ENCODE data around the gene RFX5. TPM values are rescaled to one million over a fixed set of nuclear protein-coding genes. Genes with fewer than 3 reads are reported as not detected.

The RFX5 gene
- total and polyA plus RNA-seq, 5 donors: 13.7 to 23.1 (median 21.2) TPM

GRCh38 chr1:151318975-151319374 lies 28.1 kb downstream of the RFX5 start:
- 73% methylated on average over 3 of the region's 3 CpGs for WGBS
- DNase-seq (no peak), ATAC-seq (no peak)
- H3K27me3 ChIP-seq (ENCODE audit: control insufficient read depth, insufficient read depth): no peaks in the 10 kb centered on the region
- no peaks in the 10 kb centered on the region for H3K9me3 ChIP-seq (ENCODE audit: control insufficient read depth, low read length)
- intact Hi-C loops (cut with DNase I): no loop called here
- peaks cover 6% of the 10 kb centered on the region for H3K4me1 ChIP-seq (ENCODE audit: control insufficient read depth, insufficient read depth, low read length)
- no peak overlapping the region for H3K4me3 ChIP-seq (ENCODE audit: low read length)
- no peak overlapping the region for H3K27ac ChIP-seq (ENCODE audit: low read length)

- ATAC-seq (no peak), DNase-seq (no peak)
- H3K27me3 ChIP-seq (ENCODE audit: control insufficient read depth, insufficient read depth): no peaks in the 10 kb centered on the region
- no peaks in the 10 kb centered on the region for H3K9me3 ChIP-seq (ENCODE audit: control insufficient read depth, low read length)
- H3K4me1 ChIP-seq (ENCODE audit: control insufficient read depth, insufficient read depth, low read length): peaks cover 28% of the 10 kb centered on the region
- intact Hi-C loops (cut with DNase I): no loop called here
- no peak overlapping the region for H3K4me3 ChIP-seq (ENCODE audit: low read length)
- H3K27ac ChIP-seq (ENCODE audit: low read length): no peak overlapping the region
- 78% methylated on average over 17 of the region's 17 CpGs for WGBS
These were observed 31.4 kb downstream of the RFX5 start for GRCh38 chr1:151315565-151316235.

DNA sequence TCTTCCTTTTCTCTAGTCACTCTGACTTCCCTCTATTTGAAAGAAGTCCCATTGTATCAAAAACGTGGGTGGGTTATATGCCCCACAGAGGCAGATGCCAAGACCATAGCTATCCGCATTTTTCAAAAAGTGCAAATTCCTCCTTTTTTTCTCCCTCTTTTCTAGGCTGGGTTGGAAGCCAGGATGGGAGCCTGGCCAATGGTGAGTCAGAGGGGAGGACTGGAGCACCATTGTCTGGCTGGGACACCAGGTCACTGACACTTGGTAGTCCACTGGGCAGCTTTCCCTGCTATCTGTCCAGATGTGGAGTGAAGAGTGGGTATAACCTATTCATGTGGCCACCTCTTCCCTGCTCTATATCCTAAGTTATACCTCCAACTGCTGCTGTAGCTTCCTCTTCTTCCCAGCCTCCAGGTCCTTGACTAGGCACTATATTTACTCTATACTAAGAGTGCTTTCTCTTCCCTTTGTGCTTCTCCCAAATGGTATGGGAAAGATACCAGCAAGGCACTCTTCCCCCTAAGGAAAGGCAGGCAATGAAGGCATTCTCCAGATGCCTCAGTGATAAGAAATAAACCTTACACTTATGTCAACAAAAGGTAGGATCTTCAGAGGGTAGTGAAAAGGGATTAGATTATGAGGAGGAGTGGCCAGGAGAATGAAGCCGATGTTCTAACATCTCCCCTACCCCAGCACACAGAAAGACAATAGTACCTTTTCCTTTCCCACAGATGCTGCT lies 32.7 kb downstream of the RFX5 start:
- intact Hi-C loops (cut with DNase I): no loop called here
- H3K9me3 ChIP-seq (ENCODE audit: control insufficient read depth, low read length): no peaks in the 10 kb centered on the region
- H3K4me1 ChIP-seq (ENCODE audit: control insufficient read depth, insufficient read depth, low read length): peaks cover 31% of the 10 kb centered on the region
- DNase-seq: peak; percentile 89 to 95 (median 92)
- ATAC-seq: peak; percentile 71 to 81
- 45% methylated on average over 3 of the region's 3 CpGs for WGBS
- no peaks in the 10 kb centered on the region for H3K27me3 ChIP-seq (ENCODE audit: control insufficient read depth, insufficient read depth)
- peak overlapping the region; percentile 55 for H3K27ac ChIP-seq (ENCODE audit: low read length)
- H3K4me3 ChIP-seq (ENCODE audit: low read length): no peak overlapping the region

DNA sequence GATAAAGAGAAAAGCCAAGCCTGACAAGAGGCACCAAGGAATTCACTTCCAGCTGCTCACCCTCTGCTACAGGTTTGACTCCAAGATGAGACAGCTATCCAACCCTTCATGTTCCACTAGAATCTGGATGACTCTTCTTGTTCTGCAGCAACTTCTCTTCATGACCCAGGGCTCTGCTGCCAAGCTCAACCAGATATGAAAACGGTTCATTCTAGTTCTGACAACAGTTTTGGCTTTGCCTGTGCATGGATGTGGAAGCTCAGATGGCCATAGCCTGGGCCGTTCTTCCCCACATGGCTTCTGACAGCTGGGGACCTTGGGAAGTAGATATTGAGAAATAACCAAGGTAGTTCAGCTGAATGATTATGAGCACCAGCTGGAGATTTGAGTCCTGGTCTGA lies 33.6 kb downstream of the RFX5 start:
- Histone ChIP-seq H3K4me1 (ENCODE audit: control insufficient read depth, insufficient read depth, low read length) (peaks cover 33% of the 10 kb centered on the region), H3K9me3 (ENCODE audit: control insufficient read depth, low read length) (no peaks in the 10 kb centered on the region), H3K4me3 (ENCODE audit: low read length) (no peak overlapping the region), H3K27me3 (ENCODE audit: control insufficient read depth, insufficient read depth) (no peaks in the 10 kb centered on the region), H3K27ac (ENCODE audit: low read length) (peak overlapping the region; percentile 9)
- DNase-seq (peak in 2 of 3 donors; percentile 65 to 69), ATAC-seq (peak; percentile 17 to 20)
- intact Hi-C loops (cut with DNase I): no loop called here
- 41% methylated on average over 2 of the region's 2 CpGs for WGBS

GRCh38 chr1:151312826-151313225 lies 34.2 kb downstream of the RFX5 start:
- intact Hi-C loops (cut with DNase I): no loop called here
- ATAC-seq (no peak), DNase-seq (no peak)
- H3K9me3 ChIP-seq (ENCODE audit: control insufficient read depth, low read length): no peaks in the 10 kb centered on the region
- 86% methylated on average over 8 of the region's 8 CpGs for WGBS
- no peak overlapping the region for H3K4me3 ChIP-seq (ENCODE audit: low read length)
- H3K27me3 ChIP-seq (ENCODE audit: control insufficient read depth, insufficient read depth): no peaks in the 10 kb centered on the region
- H3K4me1 ChIP-seq (ENCODE audit: control insufficient read depth, insufficient read depth, low read length): peaks cover 33% of the 10 kb centered on the region
- H3K27ac ChIP-seq (ENCODE audit: low read length): peak overlapping the region; percentile 42

- no peak overlapping the region for H3K4me3 ChIP-seq (ENCODE audit: low read length)
- no peaks in the 10 kb centered on the region for H3K27me3 ChIP-seq (ENCODE audit: control insufficient read depth, insufficient read depth)
- intact Hi-C loops (cut with DNase I): no loop called here
- peak overlapping the region; percentile 42 for H3K27ac ChIP-seq (ENCODE audit: low read length)
- 72% methylated on average over 4 of the region's 4 CpGs for whole genome bisulfite sequencing
- H3K4me1 ChIP-seq (ENCODE audit: control insufficient read depth, insufficient read depth, low read length): peaks cover 33% of the 10 kb centered on the region
- DNase-seq (no peak), ATAC-seq (no peak)
- H3K9me3 ChIP-seq (ENCODE audit: control insufficient read depth, low read length): no peaks in the 10 kb centered on the region
These were observed 34.6 kb downstream of the RFX5 start for GRCh38 chr1:151312411-151312810.

GRCh38 chr1:151311589-151312331 lies 35.3 kb downstream of the RFX5 start:
- 33% methylated on average over 7 of the region's 7 CpGs for WGBS
- Histone ChIP-seq H3K27ac (ENCODE audit: low read length) (peak overlapping the region; percentile 96), H3K4me1 (ENCODE audit: control insufficient read depth, insufficient read depth, low read length) (peaks cover 33% of the 10 kb centered on the region), H3K27me3 (ENCODE audit: control insufficient read depth, insufficient read depth) (no peaks in the 10 kb centered on the region), H3K9me3 (ENCODE audit: control insufficient read depth, low read length) (no peaks in the 10 kb centered on the region), H3K4me3 (ENCODE audit: low read length) (no peak overlapping the region)
- intact Hi-C loops (cut with DNase I): no loop called here
- ATAC-seq (peak; percentile 94 to 97), DNase-seq (peak; percentile 72 to 87 (median 74))

- WGBS: 48% methylated on average over 4 of the region's 4 CpGs
- Histone ChIP-seq H3K4me1 (ENCODE audit: control insufficient read depth, insufficient read depth, low read length) (peaks cover 33% of the 10 kb centered on the region), H3K27ac (ENCODE audit: low read length) (peak overlapping the region; percentile 96), H3K4me3 (ENCODE audit: low read length) (no peak overlapping the region), H3K27me3 (ENCODE audit: control insufficient read depth, insufficient read depth) (no peaks in the 10 kb centered on the region), H3K9me3 (ENCODE audit: control insufficient read depth, low read length) (no peaks in the 10 kb centered on the region)
- peak; percentile 1 to 6 for ATAC-seq
- intact Hi-C loops (cut with DNase I): no loop called here
- DNase-seq: no peak
These were observed 36.0 kb downstream of the RFX5 start for GRCh38 chr1:151311011-151311410.

GRCh38 chr1:151309811-151310323 lies 37.2 kb downstream of the RFX5 start:
- intact Hi-C loops (cut with DNase I): loop anchor here in 1 of 4 donors (10.0 kb wide), 1 partner anchor 95 kb away; no protein-coding TSS in a partner anchor
- H3K27ac ChIP-seq (ENCODE audit: low read length): peak overlapping the region; percentile 96
- ATAC-seq (peak in 1 of 2 donors; percentile 26), DNase-seq (peak in 1 of 3 donors; percentile 62)
- WGBS: 57% methylated on average over 7 of the region's 7 CpGs
- no peaks in the 10 kb centered on the region for H3K27me3 ChIP-seq (ENCODE audit: control insufficient read depth, insufficient read depth)
- no peak overlapping the region for H3K4me3 ChIP-seq (ENCODE audit: low read length)
- H3K9me3 ChIP-seq (ENCODE audit: control insufficient read depth, low read length): no peaks in the 10 kb centered on the region
- peaks cover 33% of the 10 kb centered on the region for H3K4me1 ChIP-seq (ENCODE audit: control insufficient read depth, insufficient read depth, low read length)

GRCh38 chr1:151294742-151295462 lies 52.1 kb downstream of the RFX5 start:
- WGBS: 86% methylated on average over 2 of the region's 2 CpGs
- Histone ChIP-seq H3K4me1 (ENCODE audit: control insufficient read depth, insufficient read depth, low read length) (no peaks in the 10 kb centered on the region), H3K9me3 (ENCODE audit: control insufficient read depth, low read length) (no peaks in the 10 kb centered on the region), H3K4me3 (ENCODE audit: low read length) (no peak overlapping the region), H3K27ac (ENCODE audit: low read length) (no peak overlapping the region), H3K27me3 (ENCODE audit: control insufficient read depth, insufficient read depth) (no peaks in the 10 kb centered on the region)
- ATAC-seq (no peak), DNase-seq (no peak)
- intact Hi-C loops (cut with DNase I): loop anchor here in 1 of 4 donors (5.0 kb wide), 1 partner anchor 47 kb away; no protein-coding TSS in a partner anchor

Data from right cardiac atrium (tissue), 5 donors.